Neural progenitor cell (in vitro differentiated cells): ENCODE results near the gene RNF115. TPM values are rescaled to one million over a fixed set of nuclear protein-coding genes. Genes with fewer than 3 reads are reported as not detected.

Source experiments
- DNase-seq: peaks from one replicate; pipeline ENCODE4 v3.0.0-alpha.2; 2016; ENCODE audit warnings: low spot score
- H2AFZ ChIP-seq: fragments of 200-600 bp; sonication (generic); replicated peaks from 2 replicates; pipeline ENCODE4 v1.6.1; 2016; ENCODE audit warnings: antibody characterized with exemption
- H3F3A ChIP-seq: fragments of 200-600 bp; sonication (generic); 2 replicates; pipeline ENCODE4 v1.6.1; 2016; ENCODE audit warnings: antibody characterized with exemption, low read depth
- H3K27ac ChIP-seq: fragments of 200-600 bp; sonication (generic); 2 replicates; pipeline ENCODE4 v1.5.1; 2016; ENCODE audit warnings: mild to moderate bottlenecking
- H3K27me3 ChIP-seq: fragments of 200-600 bp; sonication (generic); 2 replicates; pipeline ENCODE4 v1.6.1; 2016; ENCODE audit warnings: mild to moderate bottlenecking, moderate library complexity
- H3K36me3 ChIP-seq: fragments of 200-600 bp; sonication (generic); 2 replicates; pipeline ENCODE4 v1.5.1; 2016
- H3K4me1 ChIP-seq: fragments of 200-600 bp; sonication (generic); 2 replicates; pipeline ENCODE4 v1.6.1; 2016; ENCODE audit warnings: mixed run types
- H3K4me2 ChIP-seq: fragments of 200-600 bp; sonication (generic); 2 replicates; pipeline ENCODE4 v1.6.1; 2016
- H3K4me3 ChIP-seq: fragments of 200-600 bp; sonication (generic); 2 replicates; pipeline ENCODE4 v1.5.1; 2016
- H3K79me2 ChIP-seq: fragments of 200-600 bp; sonication (generic); 2 replicates; pipeline ENCODE4 v1.6.1; 2016; ENCODE audit warnings: low read depth
- H3K9ac ChIP-seq: fragments of 200-600 bp; sonication (generic); 2 replicates; pipeline ENCODE4 v1.6.1; 2016
- H3K9me3 ChIP-seq: fragments of 200-600 bp; sonication (generic); 2 replicates; pipeline ENCODE4 v1.5.1; 2016; ENCODE audit warnings: low read depth
- H4K20me1 ChIP-seq: fragments of 200-600 bp; sonication (generic); 2 replicates; pipeline ENCODE4 v1.6.1; 2016; ENCODE audit warnings: low read depth
- H3K27ac Mint-ChIP-seq: 3 replicates; pipeline ENCODE4 v1.8.0; 2021; ENCODE audit warnings: mixed read lengths
- H3K27me3 Mint-ChIP-seq: 2 replicates; pipeline ENCODE4 v1.8.0; 2022; ENCODE audit warnings: low read depth, mild to moderate bottlenecking, inconsistent platforms, moderate library complexity, mixed read lengths; ENCODE audit not compliant: insufficient read depth
- H3K36me3 Mint-ChIP-seq: 3 replicates; pipeline ENCODE4 v1.8.0; 2021; ENCODE audit warnings: mixed read lengths
- H3K4me1 Mint-ChIP-seq: 3 replicates; pipeline ENCODE4 v1.8.0; 2021; ENCODE audit warnings: mixed read lengths
- H3K4me3 Mint-ChIP-seq: 3 replicates; pipeline ENCODE4 v1.8.0; 2021; ENCODE audit warnings: mild to moderate bottlenecking, moderate library complexity, mixed read lengths
- H3K9me3 Mint-ChIP-seq: 3 replicates; pipeline ENCODE4 v1.8.0; 2020; ENCODE audit warnings: mixed read lengths
- EZH2 ChIP-seq: fragments of 200-600 bp; sonication (generic); IDR thresholded peaks from 2 replicates; pipeline ENCODE4 v1.6.1; 2017; ENCODE audit warnings: antibody characterized with exemption, mild to moderate bottlenecking, moderate library complexity
- EZH2phosphoT487 ChIP-seq: fragments of 200-600 bp; sonication (generic); IDR thresholded peaks from 2 replicates; pipeline ENCODE4 v1.6.1; 2017; ENCODE audit warnings: antibody characterized with exemption
- total RNA-seq: library from RNA; depleted of rRNA; stranded (reverse); fragments of >200 nt; gene quantifications from 2 replicates; pipeline ENCODE4 v1.2.3, GENCODE V29; 2015; ENCODE audit warnings: low replicate concordance
- TF ChIP-seq, protein P1 (sequence below): fragments of 200-600 bp; sonication (generic); IDR thresholded peaks from 2 replicates; pipeline ENCODE4 v1.5.1; 2017; ENCODE audit warnings: antibody characterized with exemption, mild to moderate bottlenecking

RNF115 gene
- total RNA-seq, 1 donor from 2014 or later, result 12.9 TPM

GRCh38 chr1:145863282-145864018 is 39.6 kb upstream of the RNF115 start:
- H3K4me3 Mint-ChIP-seq, result no peak overlapping the region

DNA sequence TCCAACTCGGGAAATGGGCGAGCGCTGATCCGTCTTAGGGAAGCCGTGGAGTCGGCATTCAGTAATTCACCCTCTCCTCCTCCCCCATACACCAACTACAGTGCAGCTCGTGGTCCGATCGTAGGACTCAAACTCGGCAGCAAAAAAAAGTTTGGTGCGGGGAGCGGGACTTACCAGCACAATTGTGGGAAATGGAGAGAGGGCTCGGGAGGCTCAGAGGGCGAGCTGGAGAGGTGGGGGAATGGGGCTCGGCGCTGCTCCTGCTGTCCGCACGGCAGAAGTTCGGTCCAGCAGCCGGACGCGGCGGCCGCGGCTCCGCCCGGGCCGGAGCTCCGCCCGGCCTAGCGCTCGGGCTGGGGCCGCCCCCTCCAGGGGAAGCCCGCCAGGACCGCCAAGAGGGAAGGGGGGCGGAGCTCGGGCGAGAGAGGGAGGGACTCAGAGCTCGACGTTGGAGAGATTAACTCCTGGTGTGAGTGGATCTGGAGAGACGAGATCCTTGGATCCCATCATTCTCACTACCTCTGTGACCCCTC is 35.7 kb upstream of the RNF115 start:
- H3K27me3 ChIP-seq, result no peaks in the 10 kb centered on the region
- H3K4me3 Mint-ChIP-seq, result peak overlapping the region; percentile 98
- peak overlapping the region; percentile 64 for H2AFZ ChIP-seq
- H3K4me1 Mint-ChIP-seq, result peaks cover 10% of the 10 kb centered on the region
- H3K36me3 Mint-ChIP-seq, result peaks cover 20% of the 10 kb centered on the region
- no peaks in the 10 kb centered on the region for H4K20me1 ChIP-seq
- no peaks in the 10 kb centered on the region for H3K4me1 ChIP-seq
- H3K9me3 Mint-ChIP-seq, result no peaks in the 10 kb centered on the region
- H3K79me2 ChIP-seq, result peaks cover 15% of the 10 kb centered on the region
- H3K27ac Mint-ChIP-seq, result peak overlapping the region; percentile 76
- no peak overlapping the region for H3K27ac ChIP-seq
- H3K9ac ChIP-seq, result peak overlapping the region; percentile 19
- H3K4me2 ChIP-seq, result peak overlapping the region; percentile 80
- peak overlapping the region; percentile 95 for H3K4me3 ChIP-seq
- TF ChIP-seq EZH2phosphoT487 (no peak), EZH2 (no peak)
- TF ChIP-seq, protein P1, sequence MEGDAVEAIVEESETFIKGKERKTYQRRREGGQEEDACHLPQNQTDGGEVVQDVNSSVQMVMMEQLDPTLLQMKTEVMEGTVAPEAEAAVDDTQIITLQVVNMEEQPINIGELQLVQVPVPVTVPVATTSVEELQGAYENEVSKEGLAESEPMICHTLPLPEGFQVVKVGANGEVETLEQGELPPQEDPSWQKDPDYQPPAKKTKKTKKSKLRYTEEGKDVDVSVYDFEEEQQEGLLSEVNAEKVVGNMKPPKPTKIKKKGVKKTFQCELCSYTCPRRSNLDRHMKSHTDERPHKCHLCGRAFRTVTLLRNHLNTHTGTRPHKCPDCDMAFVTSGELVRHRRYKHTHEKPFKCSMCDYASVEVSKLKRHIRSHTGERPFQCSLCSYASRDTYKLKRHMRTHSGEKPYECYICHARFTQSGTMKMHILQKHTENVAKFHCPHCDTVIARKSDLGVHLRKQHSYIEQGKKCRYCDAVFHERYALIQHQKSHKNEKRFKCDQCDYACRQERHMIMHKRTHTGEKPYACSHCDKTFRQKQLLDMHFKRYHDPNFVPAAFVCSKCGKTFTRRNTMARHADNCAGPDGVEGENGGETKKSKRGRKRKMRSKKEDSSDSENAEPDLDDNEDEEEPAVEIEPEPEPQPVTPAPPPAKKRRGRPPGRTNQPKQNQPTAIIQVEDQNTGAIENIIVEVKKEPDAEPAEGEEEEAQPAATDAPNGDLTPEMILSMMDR, result no peak
- H3K27me3 Mint-ChIP-seq, result peaks cover 8% of the 10 kb centered on the region
- peak; percentile 93 for DNase-seq
- H3K9me3 ChIP-seq, result no peaks in the 10 kb centered on the region
- H3K36me3 ChIP-seq, result no peaks in the 10 kb centered on the region
- H3F3A ChIP-seq, result peaks cover 22% of the 10 kb centered on the region

More at GRCh38 chr1:145863282-145864018, 39.6 kb upstream of the RNF115 start:
- Histone ChIP-seq H3K4me1 (no peaks in the 10 kb centered on the region), H4K20me1 (no peaks in the 10 kb centered on the region), H3K27ac (no peak overlapping the region), H3K36me3 (no peaks in the 10 kb centered on the region), H3K9me3 (no peaks in the 10 kb centered on the region), H3K9ac (no peak overlapping the region), H3K4me3 (no peak overlapping the region), H2AFZ (peak overlapping the region; percentile 47), H3K27me3 (no peaks in the 10 kb centered on the region), H3K79me2 (no peaks in the 10 kb centered on the region), H3F3A (peaks cover 16% of the 10 kb centered on the region), H3K4me2 (no peak overlapping the region)
- Mint-ChIP-seq H3K36me3 (no peaks in the 10 kb centered on the region), H3K27ac (no peak overlapping the region), H3K27me3 (peaks cover 13% of the 10 kb centered on the region), H3K4me1 (peaks cover 7% of the 10 kb centered on the region), H3K9me3 (no peaks in the 10 kb centered on the region)
- TF ChIP-seq, protein P1, result no peak
- TF ChIP-seq EZH2phosphoT487 (no peak), EZH2 (no peak)
- DNase-seq, result no peak

DNA sequence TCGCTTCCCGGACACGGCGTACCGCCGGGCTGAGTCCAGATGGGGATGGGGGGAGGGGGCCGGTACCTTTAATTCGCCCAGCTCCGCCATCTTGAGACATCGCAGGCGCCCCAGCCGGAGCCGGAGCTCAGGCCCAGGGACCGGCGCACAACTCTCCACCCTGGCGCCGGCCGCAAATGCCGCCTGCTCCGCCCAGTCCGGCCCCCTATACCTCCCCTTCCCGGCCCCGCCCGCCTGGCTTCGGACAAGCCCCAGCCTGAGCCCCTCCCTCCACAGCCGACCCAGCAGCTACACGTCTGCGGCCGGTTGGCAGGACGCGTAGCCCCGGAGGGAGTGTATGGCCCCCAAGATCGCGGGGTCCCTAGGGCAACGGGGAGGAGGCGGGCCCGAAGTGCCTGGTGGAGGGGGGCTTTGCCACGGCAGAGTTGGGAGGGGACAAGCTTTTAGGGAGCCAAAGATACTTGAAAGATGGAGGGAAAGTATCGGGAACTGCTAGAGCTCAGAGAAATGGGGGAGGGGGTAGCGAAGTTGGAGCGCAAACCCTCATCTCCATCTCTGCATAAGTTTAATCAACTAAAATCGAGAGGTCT is 35.1 kb upstream of the RNF115 start, which contains the start of gene PIAS3:
PIAS3 (minus strand) TSS at position 181 of the 590 bp plus-strand sequence; CDS start at position 90, 91 bp downstream.
- Mint-ChIP-seq H3K27me3 (peaks cover 6% of the 10 kb centered on the region), H3K9me3 (no peaks in the 10 kb centered on the region), H3K36me3 (peaks cover 26% of the 10 kb centered on the region), H3K27ac (peak within 1 kb of the TSS; percentile 76), H3K4me3 (peak within 1 kb of the TSS; percentile 98), H3K4me1 (peaks cover 10% of the 10 kb centered on the region)
- Histone ChIP-seq H3K9me3 (no peaks in the 10 kb centered on the region), H3K79me2 (peaks cover 15% of the 10 kb centered on the region), H3F3A (peaks cover 22% of the 10 kb centered on the region), H3K4me3 (peak within 1 kb of the TSS; percentile 95), H3K9ac (peak within 1 kb of the TSS; percentile 19), H3K4me2 (peak within 1 kb of the TSS; percentile 80), H4K20me1 (no peaks in the 10 kb centered on the region), H2AFZ (peak within 1 kb of the TSS; percentile 90), H3K27me3 (no peaks in the 10 kb centered on the region), H3K36me3 (no peaks in the 10 kb centered on the region), H3K4me1 (no peaks in the 10 kb centered on the region), H3K27ac (no peak within 1 kb of the TSS)
- peak; percentile 98 for DNase-seq
- TF ChIP-seq EZH2phosphoT487 (no peak), EZH2 (peak; percentile 49)
- TF ChIP-seq, protein P1, result no peak
